Body of pancreas (tissue), 4 donors: ENCODE measurements around the gene CCDC154.

Experiments
- POLR2A ChIP-seq, 3 donors: fragments of 450-650 bp; IDR thresholded peaks; one replicate each; pipeline ENCODE4 v1.6.1; 2016; ENCODE audit warnings: antibody characterized with exemption in 3 of 3, mild to moderate bottlenecking in 2 of 3
- TF ChIP-seq, protein P1 (sequence below), 7 experiments: fragments of 450-650 bp in 4 of 7; fragments of 200-600 bp in 3 of 7; sonication (generic) in 3 of 7; IDR thresholded peaks; one replicate each; pipeline ENCODE4 v1.5.1; 2016 to 2019; ENCODE audit warnings: antibody characterized with exemption in 7 of 7

DNA sequence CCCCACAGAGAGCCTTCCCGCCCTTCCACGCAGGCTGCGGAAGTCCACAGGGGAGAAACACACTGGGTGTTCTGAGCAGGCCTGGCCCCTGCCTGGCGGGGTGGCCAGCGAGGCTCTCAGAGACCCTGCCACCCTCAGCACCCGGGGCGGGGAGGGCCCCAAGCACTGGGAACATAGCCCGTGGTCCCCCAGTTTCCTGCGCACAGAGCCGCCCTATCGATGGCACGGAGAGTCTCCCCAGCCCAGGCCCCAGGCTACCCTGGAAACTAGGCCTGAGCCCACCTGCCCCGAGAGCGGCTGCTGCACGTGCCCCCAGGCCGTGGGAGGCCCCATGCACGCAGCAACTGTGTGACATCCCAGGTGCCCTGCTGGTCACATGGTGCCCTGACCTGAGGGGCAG lies 10.2 kb upstream of the CCDC154 start:
- TF ChIP-seq, protein P1, sequence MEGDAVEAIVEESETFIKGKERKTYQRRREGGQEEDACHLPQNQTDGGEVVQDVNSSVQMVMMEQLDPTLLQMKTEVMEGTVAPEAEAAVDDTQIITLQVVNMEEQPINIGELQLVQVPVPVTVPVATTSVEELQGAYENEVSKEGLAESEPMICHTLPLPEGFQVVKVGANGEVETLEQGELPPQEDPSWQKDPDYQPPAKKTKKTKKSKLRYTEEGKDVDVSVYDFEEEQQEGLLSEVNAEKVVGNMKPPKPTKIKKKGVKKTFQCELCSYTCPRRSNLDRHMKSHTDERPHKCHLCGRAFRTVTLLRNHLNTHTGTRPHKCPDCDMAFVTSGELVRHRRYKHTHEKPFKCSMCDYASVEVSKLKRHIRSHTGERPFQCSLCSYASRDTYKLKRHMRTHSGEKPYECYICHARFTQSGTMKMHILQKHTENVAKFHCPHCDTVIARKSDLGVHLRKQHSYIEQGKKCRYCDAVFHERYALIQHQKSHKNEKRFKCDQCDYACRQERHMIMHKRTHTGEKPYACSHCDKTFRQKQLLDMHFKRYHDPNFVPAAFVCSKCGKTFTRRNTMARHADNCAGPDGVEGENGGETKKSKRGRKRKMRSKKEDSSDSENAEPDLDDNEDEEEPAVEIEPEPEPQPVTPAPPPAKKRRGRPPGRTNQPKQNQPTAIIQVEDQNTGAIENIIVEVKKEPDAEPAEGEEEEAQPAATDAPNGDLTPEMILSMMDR (IDR thresholded peaks at IDR 0.05): no peak
- no peak for TF ChIP-seq POLR2A (IDR thresholded peaks at IDR 0.05)
